ENCODE data around the gene CARS2. TPM values are rescaled to one million over a fixed set of nuclear protein-coding genes. Genes with fewer than 3 reads are reported as not detected.

The CARS2 gene
- total RNA-seq, 4 donors from 2014 or later, result 27.4 to 229 (median 53.8) TPM

DNA sequence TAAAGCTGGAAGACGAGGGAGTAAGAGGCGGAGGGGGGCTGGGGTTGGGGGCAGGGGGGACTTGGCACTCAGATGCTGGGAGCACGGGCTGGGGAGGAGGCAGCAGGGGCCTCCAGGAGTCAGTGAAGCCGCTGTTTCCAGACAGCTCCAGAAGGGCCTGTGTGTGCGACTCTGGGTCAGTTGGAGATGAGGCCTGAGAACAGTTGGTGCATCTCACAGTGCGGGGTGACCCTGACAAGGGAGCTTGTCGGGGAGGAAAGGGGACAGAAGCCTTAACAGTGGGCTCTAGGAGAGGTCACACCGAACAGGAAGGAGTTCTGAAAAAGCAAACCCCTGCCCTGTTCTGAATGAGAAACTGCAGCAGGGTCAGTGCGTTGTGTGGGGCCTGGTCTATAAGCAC, 79.4 kb downstream of the CARS2 start:
- Histone ChIP-seq H3K9me3 (no peaks in the 10 kb centered on the region), H3K27ac (no peak overlapping the region), H3K4me3 (no peak overlapping the region), H3K27me3 (no peaks in the 10 kb centered on the region), H3K4me1 (no peaks in the 10 kb centered on the region), H3K36me3 (no peaks in the 10 kb centered on the region)
- TF ChIP-seq, protein P1, sequence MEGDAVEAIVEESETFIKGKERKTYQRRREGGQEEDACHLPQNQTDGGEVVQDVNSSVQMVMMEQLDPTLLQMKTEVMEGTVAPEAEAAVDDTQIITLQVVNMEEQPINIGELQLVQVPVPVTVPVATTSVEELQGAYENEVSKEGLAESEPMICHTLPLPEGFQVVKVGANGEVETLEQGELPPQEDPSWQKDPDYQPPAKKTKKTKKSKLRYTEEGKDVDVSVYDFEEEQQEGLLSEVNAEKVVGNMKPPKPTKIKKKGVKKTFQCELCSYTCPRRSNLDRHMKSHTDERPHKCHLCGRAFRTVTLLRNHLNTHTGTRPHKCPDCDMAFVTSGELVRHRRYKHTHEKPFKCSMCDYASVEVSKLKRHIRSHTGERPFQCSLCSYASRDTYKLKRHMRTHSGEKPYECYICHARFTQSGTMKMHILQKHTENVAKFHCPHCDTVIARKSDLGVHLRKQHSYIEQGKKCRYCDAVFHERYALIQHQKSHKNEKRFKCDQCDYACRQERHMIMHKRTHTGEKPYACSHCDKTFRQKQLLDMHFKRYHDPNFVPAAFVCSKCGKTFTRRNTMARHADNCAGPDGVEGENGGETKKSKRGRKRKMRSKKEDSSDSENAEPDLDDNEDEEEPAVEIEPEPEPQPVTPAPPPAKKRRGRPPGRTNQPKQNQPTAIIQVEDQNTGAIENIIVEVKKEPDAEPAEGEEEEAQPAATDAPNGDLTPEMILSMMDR (IDR thresholded peaks at IDR 0.05), result no peak
- TF ChIP-seq POLR2A (IDR thresholded peaks at IDR 0.05), result no peak
- DNase-seq, result no peak
- intact Hi-C loops (cut with DNase I; ENCODE audit: low total_unique reads), result no loop called here

DNA sequence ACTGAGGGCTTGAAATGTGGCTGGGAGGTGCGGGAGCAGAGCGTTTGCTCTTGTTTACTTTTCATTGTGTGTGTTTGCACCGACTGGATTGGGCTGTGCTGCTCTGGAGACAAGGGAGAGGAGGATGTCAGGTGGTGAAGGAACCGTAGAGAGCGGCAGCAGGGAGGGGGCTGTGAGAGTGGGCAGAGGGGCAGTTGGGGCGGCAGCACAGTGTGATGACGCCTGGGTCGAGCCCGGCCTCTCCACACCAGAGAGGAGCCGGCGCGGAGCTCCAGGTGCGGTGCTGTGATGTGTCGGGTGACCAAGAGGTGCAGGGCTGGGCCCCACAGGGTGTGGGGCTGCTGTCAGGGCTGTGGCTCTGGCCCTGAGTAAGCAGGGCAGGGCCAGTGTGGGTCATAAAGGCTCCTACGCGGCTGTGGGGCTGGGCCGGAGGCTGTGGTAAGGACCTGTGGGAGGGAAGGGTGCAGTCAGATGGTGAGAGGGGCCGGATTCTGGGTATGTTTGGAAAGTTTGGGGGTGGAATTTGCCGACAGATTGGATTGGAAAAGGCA, 80.1 kb downstream of the CARS2 start:
- H3K4me3 ChIP-seq, result no peak overlapping the region
- no peaks in the 10 kb centered on the region for H3K9me3 ChIP-seq
- H3K27ac ChIP-seq, result no peak overlapping the region
- TF ChIP-seq, protein P1 (IDR thresholded peaks at IDR 0.05), result no peak
- TF ChIP-seq POLR2A (IDR thresholded peaks at IDR 0.05), result no peak
- DNase-seq, result no peak
- H3K36me3 ChIP-seq, result no peaks in the 10 kb centered on the region
- no peaks in the 10 kb centered on the region for H3K27me3 ChIP-seq
- H3K4me1 ChIP-seq, result no peaks in the 10 kb centered on the region
- intact Hi-C loops (cut with DNase I; ENCODE audit: low total_unique reads), result no loop called here

DNA sequence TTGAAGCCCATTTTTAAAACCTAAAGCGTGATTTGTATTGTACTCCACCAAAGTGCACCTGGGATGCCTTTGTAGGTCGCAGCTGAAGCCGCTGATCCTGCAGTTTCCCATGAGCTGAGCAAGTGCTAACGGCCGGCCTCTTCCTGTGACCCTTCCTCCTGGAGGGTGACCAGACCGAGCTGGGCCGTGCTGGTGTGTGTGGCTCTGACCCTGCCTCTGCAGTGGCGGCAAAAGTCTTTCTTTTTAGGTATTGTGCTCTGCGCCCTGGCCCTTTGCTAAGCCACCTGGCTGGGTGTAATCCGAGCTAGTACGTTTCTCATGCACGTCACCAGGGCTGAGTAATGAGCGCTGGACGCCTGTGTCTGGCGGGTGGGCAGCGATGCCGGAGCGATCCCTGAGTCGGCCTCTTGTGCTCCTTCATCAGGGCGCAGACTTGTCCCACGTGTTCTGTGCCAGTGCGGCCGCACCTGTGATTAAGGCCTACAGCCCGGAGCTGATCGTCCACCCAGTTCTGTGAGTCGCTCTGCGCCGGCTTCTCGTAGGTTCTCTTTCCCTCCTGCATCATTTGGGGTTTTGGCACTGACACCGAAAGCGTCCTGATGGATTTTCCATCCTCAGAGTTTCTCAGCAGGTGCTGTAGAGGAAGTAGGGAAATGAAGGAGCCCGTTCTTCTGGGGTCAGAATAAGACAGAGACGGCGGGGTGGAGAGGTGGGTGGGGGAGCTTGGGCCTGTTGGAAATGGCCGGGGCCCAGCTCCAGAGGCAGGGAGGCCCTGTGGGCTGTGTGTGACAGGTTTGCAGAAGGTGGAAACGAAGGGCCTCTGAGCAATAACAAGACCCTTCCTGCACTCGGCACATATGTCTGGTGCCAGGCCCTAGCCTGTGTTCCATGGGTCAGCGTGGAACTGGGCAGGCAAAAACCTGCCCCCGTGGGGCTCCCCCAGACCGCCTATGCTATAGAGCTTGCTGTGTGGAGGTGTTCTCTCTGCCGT, 80.9 kb downstream of the CARS2 start:
- DNase-seq, result no peak
- no peaks in the 10 kb centered on the region for H3K9me3 ChIP-seq
- H3K36me3 ChIP-seq, result no peaks in the 10 kb centered on the region
- H3K27ac ChIP-seq, result no peak overlapping the region
- H3K27me3 ChIP-seq, result no peaks in the 10 kb centered on the region
- intact Hi-C loops (cut with DNase I; ENCODE audit: low total_unique reads), result no loop called here
- H3K4me3 ChIP-seq, result no peak overlapping the region
- TF ChIP-seq, protein P1 (IDR thresholded peaks at IDR 0.05), result no peak
- TF ChIP-seq POLR2A (IDR thresholded peaks at IDR 0.05), result no peak
- H3K4me1 ChIP-seq, result no peaks in the 10 kb centered on the region

DNA sequence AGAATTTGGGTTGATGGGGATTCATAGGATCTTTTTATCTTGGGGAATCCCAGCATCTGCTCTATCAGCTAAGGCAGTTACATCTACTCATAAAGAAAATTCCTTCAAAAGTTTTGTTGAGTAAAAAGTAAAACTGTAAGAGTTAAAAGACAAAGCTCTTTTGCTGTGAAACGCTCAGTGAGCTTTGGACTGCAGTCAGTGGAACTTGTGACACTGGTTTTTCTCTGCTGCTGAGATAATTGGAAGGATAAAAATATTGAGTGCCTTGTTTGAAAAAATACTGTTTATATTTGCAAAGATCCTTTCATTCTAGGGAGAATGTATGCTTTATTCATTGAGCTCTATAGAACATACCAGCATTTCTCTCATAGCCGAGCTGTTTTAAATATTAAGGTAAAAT, 85.3 kb downstream of the CARS2 start:
- Histone ChIP-seq H3K4me3 (no peak overlapping the region), H3K36me3 (no peaks in the 10 kb centered on the region), H3K27me3 (no peaks in the 10 kb centered on the region), H3K27ac (no peak overlapping the region), H3K4me1 (peaks cover 11 to 12% of the 10 kb centered on the region in 2 donors), H3K9me3 (no peaks in the 10 kb centered on the region)
- TF ChIP-seq POLR2A (IDR thresholded peaks at IDR 0.05), result no peak
- TF ChIP-seq, protein P1 (IDR thresholded peaks at IDR 0.05), result no peak
- no peak for DNase-seq
- intact Hi-C loops (cut with DNase I; ENCODE audit: low total_unique reads), result no loop called here

DNA sequence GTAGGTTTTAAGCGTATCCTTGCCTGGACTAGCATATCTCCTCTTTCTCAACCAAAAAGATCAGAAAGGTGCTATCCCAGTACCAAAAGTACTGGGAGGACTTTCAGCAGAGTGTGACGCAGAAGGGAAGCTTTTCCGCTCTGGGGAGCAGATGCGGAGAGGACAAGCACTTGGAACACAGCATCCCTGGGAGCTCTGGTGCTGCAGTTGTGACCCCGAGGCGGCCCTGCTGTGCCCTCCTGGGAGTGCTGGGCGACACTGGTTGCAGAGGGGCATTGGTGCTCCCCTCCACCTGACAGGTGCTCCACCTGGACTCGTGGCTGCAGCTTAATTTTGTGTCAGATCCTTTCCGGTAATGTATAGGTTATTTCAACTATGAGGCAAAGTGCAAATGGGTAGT, 87.1 kb downstream of the CARS2 start:
- Histone ChIP-seq H3K27me3 (no peaks in the 10 kb centered on the region), H3K36me3 (no peaks in the 10 kb centered on the region), H3K4me3 (no peak overlapping the region), H3K9me3 (no peaks in the 10 kb centered on the region), H3K27ac (no peak overlapping the region), H3K4me1 (peaks cover 11 to 12% of the 10 kb centered on the region in 2 donors)
- no peak for DNase-seq
- TF ChIP-seq, protein P1 (IDR thresholded peaks at IDR 0.05), result no peak
- TF ChIP-seq POLR2A (IDR thresholded peaks at IDR 0.05), result no peak
- intact Hi-C loops (cut with DNase I; ENCODE audit: low total_unique reads), result no loop called here

Measured in uterus (tissue), 4 donors.